Activated T-cell treated with anti-CD3 and anti-CD28 coated beads, Interleukin-2, amount 50 U/mL, for 24 hours (primary cell): ENCODE data around the gene ARRB1.
"Not testable (repeated sequence)": the region's sequence is repeated elsewhere in the genome, so short reads cannot be mapped to it uniquely, and the experiment has no call there.

Experiments used
- DNase-seq: peaks from one replicate; pipeline ENCODE4 v3.0.0-alpha.2; 2020
- H3K27ac Mint-ChIP-seq: 2 replicates; pipeline ENCODE4 v1.8.0; 2020; ENCODE audit warnings: mild to moderate bottlenecking, mixed read lengths
- H3K27me3 Mint-ChIP-seq: 2 replicates; pipeline ENCODE4 v1.8.0; 2020; ENCODE audit warnings: mixed read lengths
- H3K36me3 Mint-ChIP-seq: 2 replicates; pipeline ENCODE4 v1.8.0; 2020; ENCODE audit warnings: low read depth, mixed read lengths
- H3K4me1 Mint-ChIP-seq: 2 replicates; pipeline ENCODE4 v1.8.0; 2020; ENCODE audit warnings: low read depth, mixed read lengths
- H3K4me3 Mint-ChIP-seq: 2 replicates; pipeline ENCODE4 v1.8.0; 2020; ENCODE audit warnings: mild to moderate bottlenecking, moderate library complexity, mixed read lengths
- H3K9me3 Mint-ChIP-seq: 2 replicates; pipeline ENCODE4 v1.8.0; 2020; ENCODE audit warnings: mixed read lengths

Gene ARRB1

DNA sequence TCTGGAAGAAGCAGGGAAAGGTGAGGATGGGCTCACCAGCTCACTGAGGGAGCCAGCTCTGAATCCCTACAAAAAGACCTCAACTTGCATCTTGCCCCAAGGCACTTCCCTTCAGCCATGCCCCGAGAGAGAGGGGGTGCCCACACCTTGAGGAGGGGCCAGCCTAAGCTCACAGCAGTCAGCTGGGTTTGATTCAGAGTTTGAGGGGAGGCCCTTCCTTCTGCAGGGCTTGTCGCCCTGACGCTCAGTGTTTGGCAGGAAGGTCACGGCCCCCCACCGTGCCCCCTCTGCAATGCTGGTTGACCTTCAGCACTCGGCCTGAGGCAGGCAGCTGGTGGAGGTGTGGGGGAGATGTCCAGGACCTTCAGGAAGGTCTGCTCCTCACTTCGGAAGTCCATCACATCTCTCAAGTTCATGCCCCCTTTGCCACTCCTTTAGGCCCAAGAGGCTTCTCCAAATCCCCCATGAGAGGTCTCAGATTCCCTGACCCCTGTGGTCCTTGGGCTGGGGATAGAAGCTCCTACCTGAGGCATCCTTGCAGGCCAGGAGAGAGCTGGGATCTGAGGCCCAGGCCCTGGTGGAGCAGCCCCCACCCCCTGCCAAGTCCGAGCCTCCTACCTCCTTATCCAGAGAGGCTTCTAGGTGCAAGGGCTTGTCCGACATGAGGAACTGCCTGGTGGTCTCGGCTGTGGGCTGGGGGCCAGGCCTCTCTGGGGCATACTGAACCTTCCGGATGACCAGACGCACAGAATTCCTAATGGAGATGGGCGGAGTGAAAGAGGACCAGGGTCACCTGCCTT lies 73.3 kb downstream of the ARRB1 start:
- Mint-ChIP-seq H3K27ac (peak overlapping the region; percentile 70), H3K4me1 (peaks cover 50% of the 10 kb centered on the region), H3K9me3 (no peaks in the 10 kb centered on the region), H3K4me3 (no peak overlapping the region), H3K27me3 (no peaks in the 10 kb centered on the region), H3K36me3 (peaks cover 23% of the 10 kb centered on the region)
- DNase-seq, result peak; percentile 28

DNA sequence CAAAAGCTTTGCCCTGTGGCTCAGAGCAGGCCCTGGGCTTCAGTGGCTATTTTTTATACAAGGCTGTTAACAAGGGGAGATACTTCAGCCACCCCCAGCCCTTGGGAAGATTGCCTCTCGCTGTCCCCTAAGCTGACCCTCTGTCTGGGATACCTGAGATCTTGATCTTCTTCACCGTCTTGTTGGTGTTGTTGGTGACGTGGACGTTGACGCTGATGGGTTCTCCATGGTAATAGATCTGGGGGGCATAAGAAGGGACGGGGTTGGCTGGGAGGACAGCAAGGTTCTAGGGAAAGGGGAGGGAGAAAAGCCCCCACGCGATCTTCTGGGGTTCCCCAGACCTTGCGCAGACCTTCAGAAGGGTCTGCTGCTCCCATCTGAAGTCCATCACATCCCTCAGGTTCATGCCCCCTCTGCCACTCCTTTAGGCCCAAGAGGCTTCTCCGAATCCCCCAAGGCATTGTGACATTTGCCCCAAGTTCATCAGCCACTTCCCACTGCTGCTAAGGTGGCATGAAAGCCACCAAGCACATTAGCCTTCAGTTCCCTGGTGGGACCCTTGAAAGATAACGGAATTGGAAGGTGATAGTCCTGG lies 74.2 kb downstream of the ARRB1 start:
- Mint-ChIP-seq H3K4me1 (peaks cover 56% of the 10 kb centered on the region), H3K27me3 (no peaks in the 10 kb centered on the region), H3K36me3 (peaks cover 23% of the 10 kb centered on the region), H3K4me3 (no peak overlapping the region), H3K27ac (peak overlapping the region; percentile 70), H3K9me3 (no peaks in the 10 kb centered on the region)
- peak; percentile 27 for DNase-seq

- Mint-ChIP-seq H3K4me1 (peaks cover 56% of the 10 kb centered on the region), H3K9me3 (no peaks in the 10 kb centered on the region), H3K27me3 (no peaks in the 10 kb centered on the region), H3K4me3 (no peak overlapping the region), H3K36me3 (peaks cover 21% of the 10 kb centered on the region), H3K27ac (peak overlapping the region; percentile 96)
- no peak for DNase-seq
Measured at GRCh38 chr11:75276686-75277085, 74.8 kb downstream of the ARRB1 start.

- Mint-ChIP-seq H3K4me1 (peaks cover 60% of the 10 kb centered on the region), H3K36me3 (peaks cover 22% of the 10 kb centered on the region), H3K27ac (peak overlapping the region; percentile 96), H3K4me3 (no peak overlapping the region), H3K27me3 (no peaks in the 10 kb centered on the region), H3K9me3 (no peaks in the 10 kb centered on the region)
- DNase-seq, result no peak
Measured at GRCh38 chr11:75276186-75276585, 75.3 kb downstream of the ARRB1 start.

- no peaks in the 10 kb centered on the region for H3K9me3 Mint-ChIP-seq
- H3K27me3 Mint-ChIP-seq, result no peaks in the 10 kb centered on the region
- peaks cover 64% of the 10 kb centered on the region for H3K4me1 Mint-ChIP-seq
- peak overlapping the region; percentile 42 for H3K4me3 Mint-ChIP-seq
- peak overlapping the region; percentile 96 for H3K27ac Mint-ChIP-seq
- peak; percentile 71 for DNase-seq
- H3K36me3 Mint-ChIP-seq, result peaks cover 23% of the 10 kb centered on the region
Measured at GRCh38 chr11:75275581-75275980, 75.9 kb downstream of the ARRB1 start.

GRCh38 chr11:75274716-75275115 lies 76.7 kb downstream of the ARRB1 start:
- H3K27me3 Mint-ChIP-seq, H3K9me3 Mint-ChIP-seq, H3K4me3 Mint-ChIP-seq: not testable (repeated sequence)
- H3K4me1 Mint-ChIP-seq, result peaks cover 59% of the 10 kb centered on the region
- DNase-seq, result peak; percentile 20
- H3K27ac Mint-ChIP-seq, result peak overlapping the region; percentile 57
- H3K36me3 Mint-ChIP-seq, result peaks cover 21% of the 10 kb centered on the region

- H3K4me3 Mint-ChIP-seq, result no peak overlapping the region
- peak; percentile 31 for DNase-seq
- peaks cover 21% of the 10 kb centered on the region for H3K36me3 Mint-ChIP-seq
- H3K9me3 Mint-ChIP-seq, result no peaks in the 10 kb centered on the region
- H3K27ac Mint-ChIP-seq, result peak overlapping the region; percentile 87
- H3K4me1 Mint-ChIP-seq, result peaks cover 56% of the 10 kb centered on the region
- H3K27me3 Mint-ChIP-seq, result no peaks in the 10 kb centered on the region
Measured at GRCh38 chr11:75273411-75274391, 77.8 kb downstream of the ARRB1 start.

GRCh38 chr11:75272821-75273301 lies 78.6 kb downstream of the ARRB1 start:
- H3K4me3 Mint-ChIP-seq, result no peak overlapping the region
- H3K27me3 Mint-ChIP-seq, result no peaks in the 10 kb centered on the region
- H3K4me1 Mint-ChIP-seq, result peaks cover 53% of the 10 kb centered on the region
- H3K9me3 Mint-ChIP-seq, result no peaks in the 10 kb centered on the region
- H3K36me3 Mint-ChIP-seq, result peaks cover 22% of the 10 kb centered on the region
- DNase-seq, result peak; percentile 31
- H3K27ac Mint-ChIP-seq, result peak overlapping the region; percentile 80

- Mint-ChIP-seq H3K4me1 (peaks cover 48% of the 10 kb centered on the region), H3K36me3 (peaks cover 17% of the 10 kb centered on the region), H3K4me3 (no peak overlapping the region), H3K27ac (peak overlapping the region; percentile 59), H3K9me3 (no peaks in the 10 kb centered on the region), H3K27me3 (no peaks in the 10 kb centered on the region)
- peak; percentile 20 for DNase-seq
Measured at GRCh38 chr11:75272391-75272790, 79.1 kb downstream of the ARRB1 start.

DNA sequence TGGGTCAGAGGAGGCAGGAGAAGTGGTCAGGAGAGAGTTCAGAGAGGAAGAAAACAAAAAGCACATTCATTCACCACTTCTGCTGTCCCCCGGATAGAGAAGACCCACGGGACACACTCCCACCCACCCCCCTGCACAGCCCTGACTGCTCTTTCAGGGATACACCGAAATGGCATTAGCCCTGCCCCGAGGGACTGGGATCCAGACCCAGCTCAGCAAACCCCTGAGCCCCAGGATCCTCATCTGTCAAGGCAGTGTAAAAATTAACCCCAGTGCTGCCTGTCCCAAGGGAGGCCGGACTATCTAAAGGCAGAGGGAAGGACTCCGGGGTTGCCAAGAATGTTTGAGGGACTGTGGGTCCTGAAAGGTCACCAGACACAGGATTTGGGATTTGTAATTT lies 79.7 kb downstream of the ARRB1 start:
- peak overlapping the region; percentile 66 for H3K27ac Mint-ChIP-seq
- H3K4me3 Mint-ChIP-seq, result no peak overlapping the region
- DNase-seq, result peak; percentile 12
- no peaks in the 10 kb centered on the region for H3K27me3 Mint-ChIP-seq
- H3K9me3 Mint-ChIP-seq, result no peaks in the 10 kb centered on the region
- H3K4me1 Mint-ChIP-seq, result peaks cover 42% of the 10 kb centered on the region
- peaks cover 17% of the 10 kb centered on the region for H3K36me3 Mint-ChIP-seq

DNA sequence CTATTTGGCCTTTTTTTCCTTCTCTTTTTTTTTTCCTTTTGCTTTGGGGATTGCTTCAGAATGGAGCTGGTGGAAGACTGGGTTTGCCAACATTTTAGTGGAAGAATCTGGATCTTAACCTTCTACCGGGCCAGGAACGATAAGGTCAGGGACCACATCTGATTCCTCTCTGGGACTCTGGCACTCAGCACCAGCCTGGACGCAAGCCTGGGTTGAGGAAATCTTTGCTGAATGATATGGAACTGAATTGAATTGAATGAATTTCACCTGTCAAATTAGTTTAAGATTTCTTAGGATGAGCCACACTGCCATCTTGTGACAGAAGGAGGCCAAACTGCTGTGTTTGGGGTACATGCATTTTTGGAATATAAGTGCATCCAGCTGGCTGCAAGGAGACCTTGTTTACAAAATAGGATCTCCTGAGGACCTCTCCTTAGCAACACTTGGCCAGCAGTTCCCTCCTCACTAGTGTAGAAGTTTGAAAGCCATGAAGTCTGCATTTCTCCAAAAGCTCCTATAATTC lies 80.5 kb downstream of the ARRB1 start:
- Mint-ChIP-seq H3K27me3 (no peaks in the 10 kb centered on the region), H3K36me3 (peaks cover 17% of the 10 kb centered on the region), H3K27ac (peak overlapping the region; percentile 66), H3K4me3 (no peak overlapping the region), H3K4me1 (peaks cover 34% of the 10 kb centered on the region), H3K9me3 (no peaks in the 10 kb centered on the region)
- no peak for DNase-seq

DNA sequence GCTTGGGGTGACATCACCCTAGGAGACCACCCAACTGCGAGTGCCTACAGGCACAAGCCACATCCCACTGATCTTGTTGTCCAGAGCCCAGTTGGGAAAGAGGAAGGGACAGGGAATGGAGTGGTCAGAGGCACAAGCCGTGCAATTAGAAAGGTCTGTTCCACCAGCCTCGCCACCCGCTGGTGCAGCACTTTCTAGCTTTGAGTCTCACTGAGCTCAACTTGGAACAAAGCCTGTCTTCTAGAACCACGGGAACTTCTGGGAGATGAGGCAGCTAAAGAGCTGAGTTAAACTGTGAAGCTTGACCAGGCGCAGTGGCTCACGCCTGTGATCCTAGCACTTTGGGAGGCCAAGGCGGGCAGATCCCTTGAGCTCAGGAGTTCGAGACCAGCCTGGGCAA lies 81.6 kb downstream of the ARRB1 start:
- no peak for DNase-seq
- Mint-ChIP-seq H3K9me3 (no peaks in the 10 kb centered on the region), H3K27me3 (no peaks in the 10 kb centered on the region), H3K4me1 (peaks cover 24% of the 10 kb centered on the region), H3K36me3 (peaks cover 15% of the 10 kb centered on the region), H3K27ac (no peak overlapping the region), H3K4me3 (no peak overlapping the region)

DNA sequence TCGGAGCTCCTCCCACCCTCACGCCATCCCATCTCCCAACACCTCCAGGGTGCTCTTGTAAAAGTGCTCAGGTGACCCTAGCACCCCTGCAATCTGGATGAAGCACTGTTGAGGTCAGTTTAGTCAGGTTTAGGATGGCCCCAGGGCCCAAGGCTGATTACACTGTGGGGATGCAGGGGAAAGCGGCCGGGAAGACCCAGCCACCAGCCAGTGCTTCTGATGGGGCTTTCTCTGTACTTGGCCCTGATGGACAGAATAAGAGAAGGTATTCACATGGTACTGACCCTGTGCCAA lies 82.1 kb downstream of the ARRB1 start:
- DNase-seq, result no peak
- H3K27ac Mint-ChIP-seq, result no peak overlapping the region
- H3K27me3 Mint-ChIP-seq, result no peaks in the 10 kb centered on the region
- peaks cover 28% of the 10 kb centered on the region for H3K4me1 Mint-ChIP-seq
- H3K36me3 Mint-ChIP-seq, result peaks cover 15% of the 10 kb centered on the region
- H3K9me3 Mint-ChIP-seq, result no peaks in the 10 kb centered on the region
- H3K4me3 Mint-ChIP-seq, result no peak overlapping the region

DNA sequence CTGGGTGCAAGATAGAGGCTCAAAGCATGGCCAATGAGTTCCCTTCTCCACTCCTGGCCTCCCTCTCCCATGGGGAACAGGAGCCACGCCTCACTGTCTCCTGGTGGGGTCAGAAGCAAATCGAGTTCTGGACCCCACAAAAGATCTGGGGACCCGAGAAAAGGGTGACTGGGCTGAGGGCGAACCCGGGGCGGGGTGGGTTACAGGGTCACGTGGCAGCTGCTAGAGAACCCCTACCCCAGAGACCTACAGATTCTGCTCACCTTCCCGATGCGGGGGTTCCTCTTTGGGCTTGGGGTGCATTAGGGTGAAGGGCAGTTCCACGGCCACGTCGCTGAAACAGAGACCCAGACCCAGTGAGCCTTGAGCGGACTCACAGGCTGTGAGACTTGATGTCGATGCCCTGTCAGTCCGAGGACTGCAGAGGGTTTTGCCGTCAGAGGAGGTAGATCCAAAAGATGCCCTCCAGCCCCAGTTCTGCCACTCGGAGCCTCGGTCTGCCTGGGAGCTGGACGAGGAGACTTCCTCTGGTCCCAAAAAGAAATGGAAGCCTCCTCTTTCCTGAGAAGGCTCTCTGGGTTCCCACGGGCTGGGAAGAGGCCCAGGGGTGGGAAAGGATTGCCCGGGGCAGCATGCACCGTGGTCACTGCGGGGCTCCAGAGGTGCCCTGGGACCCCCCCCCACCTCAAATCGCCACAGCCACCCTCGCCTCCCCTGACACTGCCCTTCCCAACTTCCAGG lies 82.7 kb downstream of the ARRB1 start:
- H3K4me1 Mint-ChIP-seq, result peaks cover 28% of the 10 kb centered on the region
- no peaks in the 10 kb centered on the region for H3K9me3 Mint-ChIP-seq
- DNase-seq, result no peak
- no peaks in the 10 kb centered on the region for H3K27me3 Mint-ChIP-seq
- no peak overlapping the region for H3K4me3 Mint-ChIP-seq
- no peak overlapping the region for H3K27ac Mint-ChIP-seq
- H3K36me3 Mint-ChIP-seq, result peaks cover 11% of the 10 kb centered on the region
